Activated CD8-positive, alpha-beta T cell treated with anti-CD3 and anti-CD28 coated beads, Interleukin-2, amount 10 ng/mL, durations not matched to agents 7 days and 5 days (primary cell): Measurements from ENCODE around the gene GOLPH3. TPM values are rescaled to one million over a fixed set of nuclear protein-coding genes. Genes with fewer than 3 reads are reported as not detected.
"Not testable (repeated sequence)": the region's sequence is repeated elsewhere in the genome, so short reads cannot be mapped to it uniquely, and the experiment has no call there.

Experiments
- ATAC-seq: fragments of 150-1000 bp; cut with Tn5 transposase; one replicate; pipeline ENCODE4 v1.10.0; 2021; ENCODE audit warnings: moderate library complexity
- CTCF ChIA-PET: fragments of 350-600 bp; sonication (Branson Sonifier 250); formaldehyde crosslinking; loops from one replicate; lab custom pipeline; 2021; ENCODE audit warnings: antibody characterized with exemption; lab: Charles Lee
- POLR2A ChIA-PET: fragments of 350-600 bp; sonication (Branson Sonifier 250); formaldehyde crosslinking; loops from one replicate; lab custom pipeline; 2021; ENCODE audit warnings: antibody characterized with exemption; lab: Charles Lee
- DNase-seq: peaks from one replicate; pipeline ENCODE4 v3.0.0-alpha.2; 2020
- H3K27ac Mint-ChIP-seq: one replicate; pipeline ENCODE4 v1.8.0; 2021; ENCODE audit warnings: mild to moderate bottlenecking, mixed read lengths
- H3K27me3 Mint-ChIP-seq: one replicate; pipeline ENCODE4 v1.8.0; 2021; ENCODE audit warnings: low read depth, mixed read lengths
- H3K36me3 Mint-ChIP-seq: one replicate; pipeline ENCODE4 v1.8.0; 2021; ENCODE audit warnings: low read depth, mixed read lengths
- H3K4me1 Mint-ChIP-seq: one replicate; pipeline ENCODE4 v1.8.0; 2021; ENCODE audit warnings: low read depth, mixed read lengths
- H3K4me3 Mint-ChIP-seq: one replicate; pipeline ENCODE4 v1.8.0; 2021; ENCODE audit warnings: mild to moderate bottlenecking, mixed read lengths
- H3K9me3 Mint-ChIP-seq: one replicate; pipeline ENCODE4 v1.8.0; 2022; ENCODE audit warnings: mixed read lengths; ENCODE audit not compliant: insufficient read depth
- total RNA-seq, 2 experiments: library from RNA; stranded (reverse); gene quantifications; one replicate each; pipeline ENCODE4 v1.2.3, GENCODE V29; 2021

GOLPH3 gene
- total RNA-seq, 2 experiments from 2014 or later, result 70.7 to 73.7 TPM

GRCh38 chr5:32094691-32095090, 79.4 kb downstream of the GOLPH3 start:
- POLR2A ChIA-PET, result no interaction called here
- DNase-seq (no peak), ATAC-seq (no peak)
- no peaks in the 10 kb centered on the region for H3K27me3 Mint-ChIP-seq
- peaks cover 5% of the 10 kb centered on the region for H3K4me1 Mint-ChIP-seq
- H3K36me3 Mint-ChIP-seq, result peaks cover 6% of the 10 kb centered on the region
- no peak overlapping the region for H3K27ac Mint-ChIP-seq
- CTCF ChIA-PET, result no interaction called here
- H3K9me3 Mint-ChIP-seq, result no peaks in the 10 kb centered on the region
- H3K4me3 Mint-ChIP-seq, result no peak overlapping the region

- POLR2A ChIA-PET, result interaction anchor here (1.4 kb wide), 1 partner anchor 80 kb away, joined by 5 read pairs; the partner anchor contains the start of gene GOLPH3
Measured at GRCh38 chr5:32092938-32093812, 80.9 kb downstream of the GOLPH3 start.

GRCh38 chr5:32090755-32091128, 83.4 kb downstream of the GOLPH3 start:
- no peaks in the 10 kb centered on the region for H3K36me3 Mint-ChIP-seq
- H3K27ac Mint-ChIP-seq, result no peak overlapping the region
- ATAC-seq, result no peak
- H3K4me3 Mint-ChIP-seq, result no peak overlapping the region
- no peaks in the 10 kb centered on the region for H3K9me3 Mint-ChIP-seq
- H3K4me1 Mint-ChIP-seq, result peaks cover 5% of the 10 kb centered on the region
- POLR2A ChIA-PET, result no interaction called here
- no peaks in the 10 kb centered on the region for H3K27me3 Mint-ChIP-seq
- no peak for DNase-seq
- CTCF ChIA-PET, result interaction anchor here (0.8 kb wide), 1 partner anchor 14 kb away, joined by 3 read pairs; no protein-coding TSS in a partner anchor

More at GRCh38 chr5:32092938-32093812, 80.9 kb downstream of the GOLPH3 start:
- CTCF ChIA-PET, result interaction anchor here (0.7 to 2.1 kb wide), 23 partner anchors 9 to 764 kb away, joined by 3 to 35 read pairs (median 4); partner anchors contain the start of gene PDZD2
- ATAC-seq, result peak; percentile 93
- peak; percentile 79 for DNase-seq
- Mint-ChIP-seq H3K9me3 (no peaks in the 10 kb centered on the region), H3K4me3 (no peak overlapping the region), H3K4me1 (peaks cover 5% of the 10 kb centered on the region), H3K27me3 (no peaks in the 10 kb centered on the region), H3K27ac (no peak overlapping the region), H3K36me3 (peaks cover 2% of the 10 kb centered on the region)

GRCh38 chr5:32090026-32090754, 83.9 kb downstream of the GOLPH3 start:
- H3K27me3 Mint-ChIP-seq, result no peaks in the 10 kb centered on the region
- H3K4me1 Mint-ChIP-seq, result peaks cover 5% of the 10 kb centered on the region
- no peaks in the 10 kb centered on the region for H3K36me3 Mint-ChIP-seq
- DNase-seq, result no peak
- H3K27ac Mint-ChIP-seq, result no peak overlapping the region
- ChIA-PET CTCF (interaction anchor here (1.4 kb wide), 1 partner anchor 13 kb away, joined by 4 read pairs; no protein-coding TSS in a partner anchor), POLR2A (no interaction called here)
- no peak overlapping the region for H3K4me3 Mint-ChIP-seq
- no peak for ATAC-seq
- no peaks in the 10 kb centered on the region for H3K9me3 Mint-ChIP-seq

GRCh38 chr5:32089146-32090000, 84.7 kb downstream of the GOLPH3 start:
- Mint-ChIP-seq H3K36me3 (no peaks in the 10 kb centered on the region), H3K27ac (no peak overlapping the region), H3K4me1 (peaks cover 5% of the 10 kb centered on the region), H3K4me3 (no peak overlapping the region), H3K27me3 (no peaks in the 10 kb centered on the region), H3K9me3 (no peaks in the 10 kb centered on the region)
- DNase-seq, result no peak
- CTCF ChIA-PET, result interaction anchor here (1.4 kb wide), 1 partner anchor 13 kb away, joined by 4 read pairs; no protein-coding TSS in a partner anchor
- no peak for ATAC-seq
- POLR2A ChIA-PET, result no interaction called here

- ChIA-PET CTCF (no interaction called here), POLR2A (no interaction called here)
- no peak for DNase-seq
- ATAC-seq, result no peak
- no peaks in the 10 kb centered on the region for H3K9me3 Mint-ChIP-seq
- H3K27me3 Mint-ChIP-seq, result no peaks in the 10 kb centered on the region
- peaks cover 4% of the 10 kb centered on the region for H3K4me1 Mint-ChIP-seq
- H3K4me3 Mint-ChIP-seq, result no peak overlapping the region
- H3K27ac Mint-ChIP-seq, result no peak overlapping the region
- H3K36me3 Mint-ChIP-seq, result no peaks in the 10 kb centered on the region
Measured at GRCh38 chr5:32088214-32088613, 85.9 kb downstream of the GOLPH3 start.

- no peak for ATAC-seq
- Mint-ChIP-seq H3K9me3 (no peaks in the 10 kb centered on the region), H3K36me3 (no peaks in the 10 kb centered on the region), H3K27me3 (no peaks in the 10 kb centered on the region), H3K27ac (no peak overlapping the region), H3K4me1 (no peaks in the 10 kb centered on the region), H3K4me3 (no peak overlapping the region)
- POLR2A ChIA-PET, result no interaction called here
- CTCF ChIA-PET, result interaction anchor here (0.5 to 1.2 kb wide), 2 partner anchors 10 to 211 kb away, joined by 3 to 4 read pairs; no protein-coding TSS in a partner anchor
- no peak for DNase-seq
Measured at GRCh38 chr5:32087086-32088082, 86.7 kb downstream of the GOLPH3 start.

GRCh38 chr5:32083981-32084430, 90.1 kb downstream of the GOLPH3 start:
- Mint-ChIP-seq H3K4me3 (no peak overlapping the region), H3K27me3 (no peaks in the 10 kb centered on the region), H3K9me3 (no peaks in the 10 kb centered on the region), H3K36me3 (no peaks in the 10 kb centered on the region), H3K4me1 (no peaks in the 10 kb centered on the region), H3K27ac (no peak overlapping the region)
- DNase-seq, result no peak
- POLR2A ChIA-PET, result no interaction called here
- no peak for ATAC-seq
- CTCF ChIA-PET, result interaction anchor here (1.1 kb wide), 1 partner anchor 9 kb away, joined by 6 read pairs; no protein-coding TSS in a partner anchor

GRCh38 chr5:32082701-32083100, 91.4 kb downstream of the GOLPH3 start:
- Mint-ChIP-seq H3K4me3 (no peak overlapping the region), H3K4me1 (no peaks in the 10 kb centered on the region), H3K36me3 (no peaks in the 10 kb centered on the region), H3K27ac (no peak overlapping the region), H3K27me3 (no peaks in the 10 kb centered on the region), H3K9me3 (no peaks in the 10 kb centered on the region)
- DNase-seq (no peak), ATAC-seq (no peak)
- ChIA-PET POLR2A (no interaction called here), CTCF (interaction anchor here (0.7 kb wide), 1 partner anchor 10 kb away, joined by 4 read pairs; no protein-coding TSS in a partner anchor)

- CTCF ChIA-PET, POLR2A ChIA-PET, H3K4me1 Mint-ChIP-seq, H3K36me3 Mint-ChIP-seq, H3K27me3 Mint-ChIP-seq, H3K4me3 Mint-ChIP-seq, H3K9me3 Mint-ChIP-seq, ATAC-seq, H3K27ac Mint-ChIP-seq, DNase-seq: not testable (repeated sequence)
Measured at GRCh38 chr5:32080565-32080964, 93.6 kb downstream of the GOLPH3 start.
